H1 (cell line): Measurements from ENCODE around the gene TMCC1. TPM values are rescaled to one million over a fixed set of nuclear protein-coding genes. Genes with fewer than 3 reads are reported as not detected.

Experiments used
- CTCF ChIA-PET: fragments of 300-600 bp; sonication (Branson Sonifier 250); formaldehyde crosslinking; loops from one replicate; lab custom pipeline; 2021; ENCODE audit not compliant: partially characterized antibody; lab: Charles Lee
- POLR2A ChIA-PET: fragments of 300-600 bp; sonication (Branson Sonifier 250); formaldehyde crosslinking; loops from one replicate; lab custom pipeline; 2021; ENCODE audit warnings: inconsistent platforms; ENCODE audit not compliant: partially characterized antibody; lab: Charles Lee
- DNase-seq, 2 experiments: peaks; one replicate each; pipeline versions ENCODE4 v3.0.0 to v3.0.0-alpha.2; 2010 to 2022; ENCODE audit warnings: low spot score in 2 of 2, low read depth in 1 of 2, mixed read lengths in 1 of 2
- FAIRE-seq: peaks from 2 replicates; lab custom pipeline; 2011; peaks lifted over from hg19 to GRCh38; lab: Jason Lieb, UNC
- H2AFZ ChIP-seq: 2 replicates; pipeline ENCODE4 v1.8.1; 2012; ENCODE audit warnings: low read length, inconsistent platforms
- H2AK5ac ChIP-seq: 2 replicates; pipeline ENCODE4 v1.6.1; 2013; ENCODE audit warnings: low read depth, low read length
- H2BK120ac ChIP-seq: replicated peaks from 2 replicates; pipeline ENCODE3; 2013; ENCODE audit warnings: low read depth, low read length, inconsistent platforms
- H2BK12ac ChIP-seq: 2 replicates; pipeline ENCODE4 v1.6.1; 2013; ENCODE audit warnings: low read depth, low read length
- H2BK15ac ChIP-seq: 2 replicates; pipeline ENCODE4 v1.6.1; 2013; ENCODE audit warnings: low read length
- H2BK20ac ChIP-seq: 2 replicates; pipeline ENCODE4 v1.6.1; 2013; ENCODE audit warnings: low read length
- H2BK5ac ChIP-seq: 2 replicates; pipeline ENCODE4 v1.6.1; 2013; ENCODE audit warnings: low read depth, low read length
- H3K14ac ChIP-seq: 2 replicates; pipeline ENCODE4 v1.6.1; 2013; ENCODE audit warnings: inconsistent platforms; ENCODE audit not compliant: insufficient read length
- H3K18ac ChIP-seq: 2 replicates; pipeline ENCODE4 v1.6.1; 2013; ENCODE audit warnings: low read length; ENCODE audit errors: extremely low read depth
- H3K23ac ChIP-seq: 2 replicates; pipeline ENCODE4 v1.6.1; 2013; ENCODE audit warnings: inconsistent platforms; ENCODE audit not compliant: insufficient read length
- H3K23me2 ChIP-seq: 2 replicates; pipeline ENCODE4 v1.6.1; 2013; ENCODE audit warnings: low read depth, low read length
- H3K27ac ChIP-seq: 2 replicates; pipeline ENCODE4 v1.6.1; 2011; ENCODE audit warnings: low read depth, low read length, inconsistent platforms
- H3K27me3 ChIP-seq, 4 experiments: replicated peaks in 1 of 4; 1 replicate in 1 of 4; 2 replicates in 3 of 4; pipeline versions ENCODE4 v1.6.1 to v1.8.1; 2011 to 2013; ENCODE audit warnings: low read length in 3 of 4, mild to moderate bottlenecking in 3 of 4, inconsistent platforms in 2 of 4, mixed read lengths in 2 of 4, moderate library complexity in 1 of 4; ENCODE audit not compliant: control insufficient read depth in 3 of 4, insufficient read depth in 3 of 4; ENCODE audit errors: extremely low read depth in 1 of 4
- H3K36me3 ChIP-seq, 4 experiments: 2 replicates each; pipeline versions ENCODE4 v1.6.1 to v1.8.1; 2011 to 2013; ENCODE audit warnings: mild to moderate bottlenecking in 4 of 4, low read length in 3 of 4, moderate library complexity in 2 of 4, control low read depth in 1 of 4, inconsistent platforms in 1 of 4; ENCODE audit not compliant: insufficient read depth in 4 of 4, control insufficient read depth in 2 of 4
- H3K4ac ChIP-seq: replicated peaks from 2 replicates; pipeline ENCODE3; 2013; ENCODE audit warnings: low read length, low read depth, mixed read lengths, inconsistent platforms; ENCODE audit not compliant: insufficient read length
- H3K4me1 ChIP-seq, 4 experiments: replicated peaks in 1 of 4; 1 replicate in 1 of 4; 2 replicates in 3 of 4; pipeline versions ENCODE4 v1.6.1 to v1.8.1; 2011 to 2013; ENCODE audit warnings: low read length in 3 of 4, inconsistent platforms in 2 of 4, mixed read lengths in 1 of 4; ENCODE audit not compliant: insufficient read depth in 4 of 4, control insufficient read depth in 3 of 4
- H3K4me2 ChIP-seq, 2 experiments: 2 replicates each; pipeline versions ENCODE4 v1.6.1 to v1.8.1; 2011 to 2013; ENCODE audit warnings: low read depth in 2 of 2, low read length in 2 of 2, control low read depth in 1 of 2, inconsistent platforms in 1 of 2, mild to moderate bottlenecking in 1 of 2; ENCODE audit not compliant: insufficient read depth in 1 of 2
- H3K4me3 ChIP-seq, 4 experiments: fragments of 200-600, 300-600 bp in 1 of 4; sonication (generic), shearing (Covaris generic), sonication (Bioruptor Twin) in 1 of 4; 2 replicates each; pipeline versions ENCODE4 v1.5.1 to v1.8.1; 2011 to 2016; ENCODE audit warnings: low read length in 4 of 4, low read depth in 3 of 4, control low read depth in 2 of 4, inconsistent platforms in 2 of 4, mild to moderate bottlenecking in 2 of 4, mixed read lengths in 1 of 4, moderate library complexity in 1 of 4; ENCODE audit not compliant: insufficient read depth in 2 of 4; ENCODE audit errors: extremely low read depth in 1 of 4
- H3K56ac ChIP-seq: replicated peaks from 2 replicates; pipeline ENCODE3; 2013; ENCODE audit warnings: low read depth, mild to moderate bottlenecking, mixed read lengths, low read length, inconsistent platforms; ENCODE audit not compliant: insufficient read length
- H3K79me1 ChIP-seq: 2 replicates; pipeline ENCODE4 v1.6.1; 2013; ENCODE audit warnings: low read depth, low read length, control low read depth
- H3K79me2 ChIP-seq, 2 experiments: 2 replicates each; pipeline versions ENCODE4 v1.6.1 to v1.8.1; 2012 to 2013; ENCODE audit warnings: low read length in 2 of 2, mild to moderate bottlenecking in 2 of 2, inconsistent platforms in 1 of 2; ENCODE audit not compliant: insufficient read depth in 2 of 2, control insufficient read depth in 1 of 2
- H3K9ac ChIP-seq, 4 experiments: replicated peaks in 1 of 4; 1 replicate in 1 of 4; 2 replicates in 3 of 4; pipeline versions ENCODE4 v1.6.1 to v1.8.1; 2011 to 2013; ENCODE audit warnings: low read depth in 3 of 4, low read length in 3 of 4, control low read depth in 2 of 4, mild to moderate bottlenecking in 2 of 4, moderate library complexity in 2 of 4, inconsistent platforms in 1 of 4; ENCODE audit errors: extremely low read depth in 1 of 4
- H3K9me3 ChIP-seq, 2 experiments: 2 replicates each; pipeline versions ENCODE4 v1.6.1 to v1.8.1; 2012 to 2013; ENCODE audit warnings: mild to moderate bottlenecking in 2 of 2, moderate library complexity in 2 of 2, control low read depth in 1 of 2, inconsistent platforms in 1 of 2, low read depth in 1 of 2, low read length in 1 of 2, mixed read lengths in 1 of 2; ENCODE audit not compliant: insufficient read depth in 2 of 2
- H4K20me1 ChIP-seq, 2 experiments: replicated peaks in 1 of 2; 2 replicates each; pipeline versions ENCODE3 to v1.8.1; 2011 to 2013; ENCODE audit warnings: inconsistent platforms in 2 of 2, low read length in 2 of 2, mild to moderate bottlenecking in 1 of 2; ENCODE audit not compliant: insufficient read depth in 2 of 2, control insufficient read depth in 1 of 2
- H4K5ac ChIP-seq: 2 replicates; pipeline ENCODE4 v1.6.1; 2013; ENCODE audit warnings: low read length, low read depth, mixed read lengths, inconsistent platforms; ENCODE audit not compliant: insufficient read length
- H4K8ac ChIP-seq: 2 replicates; pipeline ENCODE4 v1.8.0; 2013; ENCODE audit warnings: mild to moderate bottlenecking, moderate library complexity, low read length, inconsistent platforms; ENCODE audit not compliant: insufficient read depth; ENCODE audit errors: extremely low read depth
- H4K91ac ChIP-seq: replicated peaks from 2 replicates; pipeline ENCODE3; 2013; ENCODE audit warnings: low read length, mixed read lengths, inconsistent platforms; ENCODE audit not compliant: insufficient read length
- ASH2L ChIP-seq: fragments of 200-600, 300-600 bp; sonication (generic); IDR thresholded peaks from one replicate; pipeline ENCODE4 v1.7.1; 2017; ENCODE audit warnings: low read length
- BACH1 ChIP-seq: IDR thresholded peaks from 2 replicates; pipeline ENCODE4 v1.6.1; 2012; ENCODE audit warnings: low read length, improper control_type of control experiment
- CTBP2 ChIP-seq: IDR thresholded peaks from 2 replicates; pipeline ENCODE4 v1.7.0; 2011; ENCODE audit warnings: borderline replicate concordance, mild to moderate bottlenecking, moderate library complexity, mixed read lengths, low read length; ENCODE audit not compliant: insufficient read depth, insufficient read length
- JUN ChIP-seq: IDR thresholded peaks from 2 replicates; pipeline ENCODE4 v1.6.1; 2011; ENCODE audit warnings: low read depth, mild to moderate bottlenecking, improper control_type of control experiment, low read length
- KDM1A ChIP-seq: fragments of 200-600, 300-600 bp; sonication (generic); IDR thresholded peaks from 2 replicates; pipeline ENCODE4 v1.7.1; 2016; ENCODE audit warnings: mild to moderate bottlenecking, low read length, borderline replicate concordance
- NRF1 ChIP-seq: IDR thresholded peaks from 2 replicates; pipeline ENCODE4 v1.6.1; 2011; ENCODE audit warnings: mild to moderate bottlenecking, low read depth, low read length, improper control_type of control experiment
- PHF8 ChIP-seq: fragments of 200-600 bp; sonication (generic); conservative IDR thresholded peaks from 2 replicates; pipeline ENCODE4 v1.7.1; 2012; ENCODE audit warnings: low read depth, mild to moderate bottlenecking, inconsistent platforms, low read length, moderate library complexity
- POLR2AphosphoS5 ChIP-seq: IDR thresholded peaks from 2 replicates; pipeline ENCODE4 v1.6.1; 2011; ENCODE audit warnings: low read depth, low read length
- RAD21 ChIP-seq, 2 experiments: IDR thresholded peaks in 1 of 2; conservative IDR thresholded peaks in 1 of 2; 2 replicates each; pipeline ENCODE4 v1.6.1; 2011; ENCODE audit warnings: low read depth in 2 of 2, low read length in 2 of 2, improper control_type of control experiment in 1 of 2, inconsistent platforms in 1 of 2, mild to moderate bottlenecking in 1 of 2, moderate library complexity in 1 of 2
- RXRA ChIP-seq: IDR thresholded peaks from 2 replicates; pipeline ENCODE4 v1.6.1; 2011; ENCODE audit warnings: low read depth, mild to moderate bottlenecking, low read length, moderate library complexity; ENCODE audit not compliant: insufficient read depth
- SIN3A ChIP-seq, 2 experiments: IDR thresholded peaks in 1 of 2; conservative IDR thresholded peaks in 1 of 2; 2 replicates each; pipeline ENCODE4 v1.6.1; 2011 to 2012; ENCODE audit warnings: low read length in 2 of 2, improper control_type of control experiment in 1 of 2, low read depth in 1 of 2, mild to moderate bottlenecking in 1 of 2
- SIRT6 ChIP-seq: IDR thresholded peaks from one replicate; pipeline ENCODE4 v1.7.1; 2012; ENCODE audit warnings: low read length, inconsistent platforms
- TAF7 ChIP-seq: optimal IDR thresholded peaks from 2 replicates; pipeline ENCODE3; 2011; ENCODE audit warnings: low read depth, mild to moderate bottlenecking, inconsistent platforms, low read length, moderate library complexity, borderline replicate concordance
- TBP ChIP-seq: IDR thresholded peaks from 2 replicates; pipeline ENCODE4 v1.6.1; 2011; ENCODE audit warnings: low read depth, low read length, improper control_type of control experiment
- WGBS, 2 experiments: shearing (Covaris generic) in 1 of 2; methylation state at CpG; one replicate each; pipeline versions ENCODE4 v1.1.6 to v1.1.7; 2013 to 2015; ENCODE audit warnings: low lambda C conversion rate in 2 of 2, mixed read lengths in 2 of 2, inconsistent platforms in 1 of 2, low coverage in 1 of 2, missing lambda C conversion rate in 1 of 2; ENCODE audit not compliant: insufficient replicate concordance in 2 of 2, insufficient coverage in 1 of 2, insufficient read length in 1 of 2; ENCODE audit errors: extremely low coverage in 1 of 2, missing lambda C conversion rate in 1 of 2; 5-methylcytosine and 5-hydroxymethylcytosine counted together
- polyA plus RNA-seq, 7 experiments: library from polyadenylated mRNA; depleted of rRNA in 3 of 7; stranded (reverse) in 5 of 7; unstranded in 2 of 7; fragments of >200 nt in 5 of 7; fragments of 200-250 nt in 2 of 7; gene quantifications; 1 replicate in 5 of 7; 2 replicates in 1 of 7; 4 replicates in 1 of 7; pipeline versions ENCODE4 v1.2.1 to v1.2.3, GENCODE V29; 2011 to 2013; ENCODE audit warnings: missing spikeins in 2 of 7, mixed read lengths in 2 of 7
- total RNA-seq: library from RNA; stranded (reverse); fragmentation: NEBNext Ultra II Directional; extraction: Animal tissue kit (Norgen Biotek cat#: 25700); gene quantifications from 2 replicates; pipeline ENCODE4 v1.2.1, GENCODE V29; 2021

The TMCC1 gene
- total and polyA plus RNA-seq, 2 of the 8 experiments (the other 6 are each of a cell fraction or from before 2014, with no cell fraction given), result 10.4 to 27.1 TPM

GRCh38 chr3:129942296-129942695, 48.8 kb upstream of the TMCC1 start:
- WGBS, 2 experiments, result 21% methylated on average over 7 of the region's 7 CpGs; no CpG with 5 or more reads in 1 of the 2 experiments
- H3K4me1 ChIP-seq, result no peaks in the 10 kb centered on the region; a peak in 1 of 7 replicates
- no peak overlapping the region for H4K8ac ChIP-seq
- no peaks in the 10 kb centered on the region for H3K36me3 ChIP-seq
- H4K20me1 ChIP-seq, result no peaks in the 10 kb centered on the region
- DNase-seq (peak; percentile 75 to 91), FAIRE-seq (peak; percentile 77)
- no peaks in the 10 kb centered on the region for H3K79me1 ChIP-seq
- H3K9me3 ChIP-seq, result no peaks in the 10 kb centered on the region
- H4K91ac ChIP-seq, result no peak overlapping the region
- H3K4me3 ChIP-seq, result no peak overlapping the region
- no peak overlapping the region for H3K9ac ChIP-seq
- H3K14ac ChIP-seq, result no peak overlapping the region
- no peak overlapping the region for H3K27ac ChIP-seq
- 0 out of 2 replicates have a peak overlapping the region, but pooled peaks have one; percentile 76 for H2AFZ ChIP-seq
- H2BK12ac ChIP-seq, result no peak overlapping the region
- no peak overlapping the region for H3K18ac ChIP-seq
- peaks cover 0 to 5% (median 0%) of the 10 kb centered on the region in 4 experiments; a peak in 1 of 7 replicates for H3K27me3 ChIP-seq
- no peak overlapping the region for H2BK20ac ChIP-seq
- POLR2A ChIA-PET, result interaction anchor here (0.7 to 1.4 kb wide), 5 partner anchors 13 to 359 kb away, joined by 3 to 4 read pairs (median 3); no protein-coding TSS in a partner anchor
- no peak overlapping the region for H2BK15ac ChIP-seq
- CTCF ChIA-PET, result interaction anchor here (0.6 to 6.4 kb wide), 53 partner anchors 8 to 559 kb away, joined by 3 to 165 read pairs (median 4); partner anchors contain the start of gene TRH
- H3K79me2 ChIP-seq, result no peaks in the 10 kb centered on the region
- no peak overlapping the region for H3K4me2 ChIP-seq
- no peak overlapping the region for H2AK5ac ChIP-seq
- H3K23me2 ChIP-seq, result peaks cover 2% of the 10 kb centered on the region; the same call in 1 of the 2 replicates
- no peak overlapping the region for H4K5ac ChIP-seq
- H3K23ac ChIP-seq, result no peak overlapping the region
- no peak overlapping the region for H3K4ac ChIP-seq
- H2BK120ac ChIP-seq, result no peak overlapping the region
- no peak overlapping the region for H2BK5ac ChIP-seq
- no peak overlapping the region for H3K56ac ChIP-seq
- 0 out of 2 replicates have a peak, but pooled peaks have one; percentile 32 for TF ChIP-seq TBP
- no peak for TF ChIP-seq POLR2AphosphoS5
- no peak for TF ChIP-seq SIN3A (conservative IDR thresholded peaks at IDR 0.05 in 1 of 2, IDR thresholded peaks at IDR 0.05 in 1 of 2; ENCODE audit: low read depth in 1 of 2, low read length in 2 of 2)
- no peak for TF ChIP-seq PHF8
- no peak for TF ChIP-seq BACH1
- TF ChIP-seq ASH2L, result no peak
- no peak for TF ChIP-seq RXRA
- no peak for TF ChIP-seq CTBP2
- no peak for TF ChIP-seq SIRT6
- TF ChIP-seq JUN, result no peak
- peak; percentile 97 for TF ChIP-seq RAD21 (IDR thresholded peaks at IDR 0.05 in 1 of 2, conservative IDR thresholded peaks at IDR 0.05 in 1 of 2; ENCODE audit: low read depth in 2 of 2, low read length in 2 of 2)
- no peak for TF ChIP-seq NRF1
- TF ChIP-seq TAF7, result no peak
- TF ChIP-seq KDM1A, result no peak
